T-helper 1 cell (primary cell): Measurements from ENCODE around the gene DLG2.

ENCODE experiments used
- DNase-seq, 5 donors: peaks; one replicate each; pipeline ENCODE4 v3.0.0-alpha.2; 2012 to 2020

Gene DLG2

DNA sequence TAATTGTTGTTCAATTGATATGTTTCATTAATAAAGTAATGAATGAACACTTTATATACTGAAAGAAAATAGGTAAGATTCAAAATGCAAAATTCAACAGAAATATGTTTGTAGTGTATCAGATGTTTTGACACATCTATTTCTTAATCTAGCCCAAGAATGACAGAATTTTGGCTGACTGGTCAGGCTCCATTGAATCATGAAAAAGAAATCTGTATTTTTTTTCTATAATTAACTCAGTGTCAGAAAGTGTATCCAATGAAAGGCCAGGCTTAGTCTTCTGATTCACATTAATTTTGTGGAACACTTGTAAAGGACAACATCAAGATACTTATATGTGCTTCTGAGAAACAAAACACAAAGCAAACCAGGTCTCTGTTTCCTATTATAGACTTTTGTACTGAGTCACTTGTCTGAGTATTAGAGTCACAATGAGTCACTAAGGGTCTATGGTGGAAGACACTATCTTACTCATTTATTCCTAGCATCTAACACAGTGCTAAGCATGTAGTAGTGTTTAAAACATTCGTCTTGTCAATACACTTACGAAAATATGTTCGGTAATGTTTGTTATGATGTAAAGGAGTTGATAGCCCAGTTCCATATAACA lies 2043.3 kb downstream of the DLG2 start:
- DNase-seq = peak in 1 of 5 donors; percentile 36

DNA sequence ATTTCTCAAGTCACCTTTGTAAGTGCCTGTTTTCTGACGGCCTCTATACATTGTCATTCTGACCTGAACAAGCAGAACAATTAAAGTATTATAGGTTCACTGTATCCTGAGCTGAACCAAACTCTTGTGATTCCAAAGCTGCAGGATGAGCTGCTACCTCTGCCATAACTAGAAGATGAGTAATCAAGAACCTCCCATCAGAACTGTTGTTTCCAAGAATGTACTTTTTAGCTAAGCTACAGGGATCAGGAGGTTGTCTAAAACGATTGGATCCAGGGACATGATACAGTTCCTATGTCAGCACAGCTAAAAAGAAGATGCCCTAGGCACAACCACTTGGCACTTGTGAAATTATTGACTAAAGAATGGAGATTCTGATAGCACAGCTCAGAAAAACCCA lies 2052.6 kb downstream of the DLG2 start:
- no peak for DNase-seq

DNA sequence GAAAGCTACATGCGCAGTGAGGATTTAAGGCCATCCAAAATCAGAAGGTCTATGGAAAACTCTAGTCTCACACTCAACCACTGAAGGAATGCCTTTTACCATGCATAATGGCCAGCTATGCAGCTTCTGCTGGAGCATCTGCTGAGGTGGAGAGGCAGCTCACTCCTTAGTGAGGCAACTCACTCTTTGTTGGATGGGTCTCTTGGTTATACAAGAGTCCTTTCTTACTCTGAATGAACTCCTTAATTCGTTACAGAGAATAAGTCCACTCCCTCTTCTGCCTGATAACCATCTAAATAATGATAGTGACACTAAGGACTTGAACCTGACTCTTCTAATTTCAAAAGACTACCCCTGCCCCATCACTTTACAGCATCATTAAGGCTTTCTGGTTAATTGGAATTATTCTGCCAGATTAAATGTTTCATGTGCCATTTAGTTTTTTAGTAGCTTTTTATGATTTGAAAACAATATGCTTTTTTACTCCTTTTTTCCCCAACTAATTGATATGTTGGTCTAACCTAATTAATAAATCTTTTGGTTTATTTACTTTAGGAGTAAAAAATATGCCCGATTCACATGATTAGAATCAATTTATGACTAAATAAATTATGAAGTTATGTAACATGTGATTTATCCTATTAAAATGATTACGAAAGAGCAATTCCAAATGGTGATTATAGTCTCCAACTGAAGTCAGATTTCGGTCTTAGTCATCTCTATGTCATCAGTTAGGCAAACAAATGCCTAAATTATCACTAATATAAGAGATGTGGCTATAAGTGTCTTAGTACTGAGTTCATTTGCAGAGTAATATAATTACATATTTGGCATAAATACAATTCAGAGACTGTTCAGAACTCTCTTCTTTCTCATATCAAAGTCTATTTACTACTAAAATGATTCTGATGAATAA lies 2054.3 kb downstream of the DLG2 start:
- no peak for DNase-seq

DNA sequence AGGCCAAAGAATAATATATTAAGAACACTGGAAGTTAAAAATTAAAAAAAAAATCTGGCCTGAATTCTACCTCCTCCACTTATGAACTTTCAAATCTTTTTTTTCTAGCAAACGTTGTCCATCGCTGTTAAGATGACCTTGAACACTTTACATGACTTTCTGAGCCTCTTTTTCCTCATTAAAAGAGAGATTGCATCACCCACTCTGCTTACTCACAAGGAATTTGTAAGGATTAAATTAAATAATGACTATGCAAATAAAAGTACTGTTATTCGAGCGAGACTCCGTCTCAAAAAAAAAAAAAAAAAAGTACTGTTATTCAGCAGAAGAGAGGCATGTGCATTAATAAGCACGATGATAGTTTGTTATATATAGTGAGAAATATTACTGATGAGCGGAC lies 2055.8 kb downstream of the DLG2 start:
- DNase-seq = no peak

DNA sequence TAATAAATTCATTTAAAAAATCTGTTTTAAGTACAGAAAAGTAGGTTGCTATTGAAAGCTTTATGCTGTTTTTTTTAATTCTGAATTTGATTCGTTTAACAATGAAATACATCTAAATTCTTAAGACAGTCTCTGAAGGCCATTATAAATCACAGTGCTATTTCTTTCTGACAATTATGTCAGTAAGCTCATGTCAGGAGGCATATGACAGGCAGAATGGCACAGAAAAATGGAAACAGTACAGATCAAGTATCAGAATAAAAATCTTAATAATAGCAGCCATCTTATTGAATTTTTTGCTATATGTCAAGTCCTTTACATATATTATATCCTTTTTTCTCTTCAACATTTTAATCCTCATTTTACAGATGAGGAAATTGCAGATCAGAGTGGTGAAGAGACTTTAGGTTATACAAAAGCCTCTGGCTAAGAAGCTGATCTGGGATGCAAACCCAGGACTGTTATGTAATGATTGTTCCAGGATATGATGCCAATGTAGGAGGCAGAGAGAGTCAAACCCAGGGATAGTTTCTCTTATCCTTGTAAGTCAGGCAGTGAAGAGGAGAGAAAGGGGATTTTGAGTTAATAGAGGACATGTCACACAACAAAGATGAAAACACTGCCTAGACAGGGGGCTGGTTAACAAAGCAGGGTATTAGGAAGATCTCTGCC lies 2057.9 kb downstream of the DLG2 start:
- no peak for DNase-seq

DNA sequence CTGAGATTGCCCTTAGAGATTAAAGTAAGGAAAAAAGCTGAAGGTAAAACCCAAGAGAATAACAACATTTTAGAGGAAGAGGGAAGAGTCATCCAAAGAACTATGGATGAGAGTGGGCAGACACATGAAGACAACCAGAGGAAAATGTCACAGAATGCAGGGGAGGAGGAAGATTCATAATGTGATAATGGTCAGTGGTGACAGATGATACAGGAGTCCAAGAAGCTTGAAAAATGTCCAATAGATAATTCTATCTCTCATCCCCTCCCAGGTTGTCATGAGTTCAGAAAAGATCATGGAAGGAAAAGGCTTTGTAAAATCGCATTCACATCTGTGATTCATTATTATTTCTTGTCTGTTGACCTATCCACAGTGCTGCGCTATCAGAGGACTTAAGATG lies 2058.6 kb downstream of the DLG2 start:
- no peak for DNase-seq

DNA sequence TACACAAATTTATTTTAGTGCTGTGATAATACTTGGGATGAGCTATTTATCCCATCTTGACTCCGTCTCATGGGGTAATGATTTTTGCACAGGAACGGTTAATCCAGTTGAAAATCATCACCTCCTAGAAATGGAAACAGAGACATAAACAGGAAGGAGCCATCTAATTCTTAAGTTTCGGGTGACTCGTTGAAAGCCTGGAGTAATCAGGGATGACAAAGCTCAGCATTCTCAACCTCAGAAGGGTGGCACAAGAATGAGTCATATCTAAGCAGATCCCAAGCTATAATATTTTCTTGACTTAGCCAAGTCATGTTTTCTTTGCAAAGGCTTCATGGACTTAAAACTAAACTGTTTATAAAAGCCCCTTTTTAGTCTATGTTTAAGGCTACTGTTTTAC lies 2060.2 kb downstream of the DLG2 start:
- DNase-seq = no peak

DNA sequence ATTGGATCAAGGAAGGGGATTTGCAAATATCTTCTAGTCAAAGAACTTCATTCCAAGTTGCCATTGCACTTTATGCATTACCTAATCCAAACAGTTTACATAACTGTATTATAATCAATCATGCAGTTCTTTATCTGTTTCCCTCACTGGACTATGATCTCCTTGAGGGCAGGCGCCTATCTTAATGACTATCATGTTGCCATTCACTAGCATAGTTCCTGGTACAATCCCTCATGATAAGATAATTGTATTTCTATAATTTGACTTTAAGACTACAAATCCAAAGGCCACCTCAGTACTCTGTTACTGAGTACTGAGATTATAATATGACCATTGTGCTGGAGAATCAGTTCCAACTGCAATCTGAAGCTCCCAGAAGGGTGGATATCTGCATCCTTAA lies 2062.3 kb downstream of the DLG2 start:
- DNase-seq = no peak

DNA sequence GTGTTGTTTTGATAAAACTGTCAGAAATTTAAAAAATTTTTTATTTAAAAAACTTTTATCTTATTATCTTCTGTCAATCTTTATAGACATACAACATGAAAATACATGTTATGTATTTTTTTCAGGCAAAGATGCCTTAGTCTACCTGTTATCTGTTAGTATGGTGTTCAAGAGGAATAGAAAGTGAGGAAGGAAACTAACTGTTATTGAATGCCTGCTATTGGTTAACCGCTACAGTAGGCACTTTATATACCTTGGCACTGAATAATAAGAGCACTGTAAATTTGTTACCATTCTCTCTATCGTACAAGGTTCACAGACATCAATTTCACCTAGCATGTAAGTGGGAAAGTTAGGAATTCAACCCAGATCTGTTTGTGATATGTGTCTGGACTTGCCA lies 2068.9 kb downstream of the DLG2 start:
- DNase-seq = no peak

DNA sequence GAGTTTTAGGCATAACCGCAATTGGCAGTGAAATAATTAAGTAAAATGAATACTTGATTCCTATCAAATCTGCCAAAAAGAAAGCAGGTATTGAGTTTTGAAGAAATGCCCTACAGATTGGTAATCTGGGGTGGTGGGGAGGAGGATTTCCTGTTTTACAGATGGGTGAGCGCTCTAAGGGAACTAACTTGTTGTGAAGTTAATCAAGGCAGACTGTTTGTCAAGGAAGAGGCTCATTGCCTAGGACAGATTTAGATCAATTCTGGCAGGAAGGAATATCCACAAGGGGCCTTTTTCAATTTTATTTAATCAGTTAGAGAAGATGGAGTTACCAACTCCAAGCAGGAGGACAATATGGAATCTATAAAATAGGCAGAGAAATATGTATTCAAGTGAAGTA lies 2069.5 kb downstream of the DLG2 start:
- DNase-seq = no peak

DNA sequence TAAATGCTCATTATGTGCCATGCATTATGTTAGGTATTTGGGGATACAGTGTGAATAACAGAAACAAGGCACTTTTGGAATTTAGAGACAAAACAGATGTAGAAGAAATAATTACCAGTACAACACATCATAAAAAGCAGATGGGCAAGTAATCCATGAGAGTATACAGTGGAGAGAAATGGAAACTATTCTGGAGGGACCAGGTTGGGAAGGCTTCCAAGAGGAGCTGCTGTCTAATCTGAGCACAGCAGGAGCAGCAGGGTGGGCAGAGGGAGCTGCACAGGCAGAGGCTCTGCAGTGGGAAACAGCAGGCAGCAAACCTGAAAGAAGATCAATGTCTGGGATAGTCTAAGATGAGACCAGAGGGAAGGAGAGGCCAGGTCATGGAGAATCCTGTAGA lies 2072.3 kb downstream of the DLG2 start:
- no peak for DNase-seq

DNA sequence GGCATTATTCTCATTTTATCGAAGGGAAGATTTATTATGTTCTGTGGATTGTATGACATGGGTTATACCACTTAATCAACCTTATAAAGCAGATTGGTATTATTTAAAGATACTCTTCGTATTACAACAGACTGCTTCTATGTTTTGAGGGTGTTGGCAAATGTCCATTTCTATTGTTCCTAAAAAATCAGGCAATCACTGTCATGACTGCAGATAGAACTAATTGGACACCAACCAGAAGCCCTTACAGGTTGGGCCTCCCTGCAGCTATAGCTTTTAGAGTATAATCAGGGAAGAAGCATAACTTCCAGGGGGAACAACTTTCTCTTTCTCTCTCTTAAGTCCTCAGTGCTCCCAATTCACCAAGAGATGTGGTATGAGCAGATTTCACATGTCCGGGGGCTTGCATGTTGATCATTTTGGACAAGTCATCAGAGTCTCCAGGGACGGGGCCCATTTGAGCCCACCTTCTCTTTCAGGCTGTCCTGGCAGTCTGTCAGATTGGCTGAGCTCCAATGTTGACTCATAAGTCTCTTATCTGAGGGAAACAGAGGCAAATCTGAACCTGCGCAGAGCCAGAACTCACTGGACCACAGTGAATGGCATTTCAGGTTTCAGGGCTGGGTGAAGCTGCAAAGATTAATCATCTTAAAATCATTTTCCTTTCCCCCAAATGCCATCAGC lies 2077.0 kb downstream of the DLG2 start:
- DNase-seq = no peak

DNA sequence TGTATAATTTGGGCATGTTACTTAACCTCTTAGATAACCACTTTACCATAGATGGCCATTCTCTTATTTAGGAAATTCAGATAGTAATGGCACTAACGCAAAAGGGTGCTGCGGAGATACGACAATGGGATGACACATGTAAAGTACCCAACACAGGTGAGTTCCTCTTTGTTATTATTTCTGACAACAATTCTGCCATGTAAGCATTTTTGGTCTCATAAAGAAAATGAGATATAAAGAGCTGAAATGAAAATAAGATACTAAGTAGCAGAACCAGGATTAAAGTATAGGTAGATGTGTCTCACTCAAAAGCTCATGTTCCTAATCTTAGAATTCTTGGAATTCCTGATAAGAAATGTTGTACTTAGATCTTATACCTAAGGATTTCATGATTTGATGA lies 2080.8 kb downstream of the DLG2 start:
- DNase-seq = no peak

DNA sequence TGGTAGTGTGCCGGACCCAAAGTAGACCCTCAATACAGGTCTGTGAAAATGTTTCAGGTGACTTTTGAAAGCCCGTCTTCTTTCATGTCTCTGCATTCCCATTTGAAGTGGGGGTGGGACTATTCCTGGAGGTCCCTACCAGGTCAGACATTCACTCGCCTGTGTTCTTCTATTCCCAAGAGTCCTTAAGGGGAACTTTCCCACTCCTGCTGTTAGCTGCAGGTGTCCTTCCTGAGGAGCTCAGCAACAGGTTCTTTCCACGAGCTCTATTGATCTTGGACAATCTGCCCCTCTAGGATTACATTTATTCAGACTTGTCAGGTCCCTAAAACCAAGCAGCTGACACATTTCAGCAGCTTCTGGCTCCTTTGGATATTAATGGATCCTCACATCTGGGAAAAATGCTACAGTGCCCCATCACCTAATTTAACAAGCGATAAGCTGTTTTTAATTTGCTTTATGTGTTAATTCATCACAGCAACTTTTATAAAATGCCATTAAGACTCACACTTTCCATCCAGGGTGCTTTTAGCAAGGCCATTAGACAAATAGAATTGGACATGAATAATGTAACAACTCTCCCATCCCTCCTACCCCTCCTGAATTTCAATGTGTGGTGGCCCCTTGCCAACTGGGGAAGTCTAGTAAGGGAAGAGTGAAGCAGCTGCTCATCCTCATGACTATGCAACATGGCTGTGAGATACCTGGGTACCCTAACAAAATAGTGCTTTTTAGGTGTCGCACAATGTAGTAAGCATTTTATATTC lies 2081.5 kb downstream of the DLG2 start:
- DNase-seq = no peak

DNA sequence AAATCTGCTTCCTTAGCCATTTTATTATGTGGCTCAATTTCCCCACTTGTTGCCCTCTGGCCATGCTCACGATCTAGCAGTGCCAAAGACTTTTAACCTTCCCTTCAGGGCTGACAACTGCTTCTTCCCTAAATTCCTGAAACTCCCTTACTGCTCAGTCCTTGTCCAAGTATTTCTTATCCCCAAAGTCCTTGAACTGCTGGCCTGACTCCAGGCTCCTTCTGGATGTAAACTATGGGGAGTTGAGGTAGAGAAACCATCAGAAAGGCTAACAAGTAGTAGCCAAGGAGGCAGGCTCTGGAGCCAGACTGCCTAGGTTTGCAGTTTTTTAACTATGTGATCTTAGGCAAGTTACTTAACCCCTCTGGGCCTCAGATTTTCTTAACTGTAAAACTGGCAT lies 2082.3 kb downstream of the DLG2 start:
- no peak for DNase-seq

DNA sequence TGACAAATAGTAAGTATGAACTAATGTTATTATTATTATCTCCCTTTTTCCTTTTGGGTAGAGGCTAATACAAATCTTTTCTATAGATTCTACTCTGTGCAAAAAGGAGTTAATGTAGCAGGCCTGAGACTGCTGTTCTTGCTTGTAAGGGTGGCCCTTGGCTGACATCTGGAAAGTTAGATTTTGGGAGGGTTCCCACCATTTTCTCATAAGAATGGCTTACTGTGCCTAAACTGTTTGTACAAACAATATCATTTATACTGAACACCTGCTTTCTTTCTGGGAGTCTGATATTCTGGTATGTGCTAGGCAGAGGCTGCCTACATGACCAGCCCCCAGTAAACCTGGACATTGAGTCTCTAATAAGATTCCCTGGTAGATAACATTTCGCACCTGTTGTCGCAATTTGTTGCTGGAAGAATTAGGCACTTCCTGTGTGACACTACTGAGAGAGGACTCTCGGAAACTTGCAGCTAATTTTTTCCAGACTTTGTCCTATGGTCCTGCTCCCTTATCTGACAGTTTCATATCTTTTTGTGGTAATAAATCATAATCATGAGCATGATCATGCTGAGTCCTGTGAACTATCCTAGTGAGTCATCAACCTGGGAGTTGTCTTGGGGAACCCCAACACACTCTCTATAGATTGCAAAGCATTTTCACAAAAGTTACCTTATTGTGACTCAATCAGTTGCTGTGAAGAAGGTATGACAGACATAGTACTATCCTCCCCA lies 2083.3 kb downstream of the DLG2 start:
- no peak for DNase-seq

DNA sequence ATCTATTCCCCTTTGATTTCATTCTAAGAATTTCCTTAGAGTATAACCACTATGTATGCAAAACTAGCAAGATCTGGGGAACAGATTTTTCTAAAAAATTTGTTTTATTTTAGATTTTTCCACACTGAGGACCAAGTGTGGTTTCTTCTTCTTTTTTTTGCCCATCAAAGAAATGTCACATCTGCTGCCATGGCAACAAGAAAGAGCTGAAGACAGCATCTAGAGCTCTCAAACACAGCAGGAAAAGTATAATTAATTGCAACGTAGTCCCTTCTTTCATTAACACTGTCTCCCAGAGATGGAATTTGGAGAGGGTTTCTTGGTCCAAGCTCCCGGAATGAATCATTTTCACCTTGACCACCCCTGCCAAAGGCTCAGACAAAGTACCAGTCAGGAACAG lies 2084.3 kb downstream of the DLG2 start:
- no peak for DNase-seq

DNA sequence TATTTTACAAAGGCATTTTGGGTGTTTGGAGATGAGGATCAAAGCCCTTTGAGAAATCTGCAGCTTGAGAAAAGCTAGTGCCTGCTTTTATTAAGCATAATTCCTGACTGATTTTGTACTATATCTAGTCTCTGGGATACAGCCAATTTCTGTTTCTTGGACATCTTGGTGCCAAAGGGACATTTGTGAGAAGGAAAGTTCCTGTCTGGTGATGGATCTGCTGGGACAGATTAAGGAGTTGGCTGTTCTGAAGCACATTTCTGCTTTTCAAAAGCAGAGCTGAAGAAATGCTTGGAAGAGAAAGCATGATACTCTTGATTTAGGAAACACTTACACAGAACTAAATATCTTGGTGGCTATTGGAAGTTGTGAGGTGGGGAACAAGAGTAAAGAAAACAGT lies 2086.4 kb downstream of the DLG2 start:
- no peak for DNase-seq

DNA sequence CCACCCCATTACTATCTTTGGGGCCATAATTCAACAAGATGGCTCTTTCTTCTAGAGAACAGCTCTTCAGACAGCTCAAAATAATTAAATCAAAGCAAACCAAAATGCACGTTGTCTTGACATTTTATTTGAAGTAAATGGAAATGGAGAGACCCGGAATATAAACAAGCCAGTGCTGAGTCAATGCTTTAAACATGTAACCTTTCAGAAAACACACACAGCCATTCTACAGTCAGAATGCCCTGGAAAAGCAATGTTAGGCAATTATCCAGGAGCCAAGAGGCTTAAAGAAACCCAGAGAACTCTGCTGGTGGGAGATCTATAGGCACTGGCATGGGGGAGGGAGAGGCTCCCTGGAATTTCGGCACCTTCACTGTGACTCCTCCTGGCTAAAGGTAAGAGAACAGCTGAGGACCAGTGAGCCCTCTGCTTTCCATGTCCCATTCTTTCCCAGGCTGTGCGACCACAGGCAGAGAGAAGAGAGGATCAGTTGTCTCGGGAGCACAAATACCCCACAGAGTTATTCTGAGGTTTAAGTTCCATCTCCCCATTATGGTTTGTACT lies 2086.9 kb downstream of the DLG2 start:
- no peak for DNase-seq

DNA sequence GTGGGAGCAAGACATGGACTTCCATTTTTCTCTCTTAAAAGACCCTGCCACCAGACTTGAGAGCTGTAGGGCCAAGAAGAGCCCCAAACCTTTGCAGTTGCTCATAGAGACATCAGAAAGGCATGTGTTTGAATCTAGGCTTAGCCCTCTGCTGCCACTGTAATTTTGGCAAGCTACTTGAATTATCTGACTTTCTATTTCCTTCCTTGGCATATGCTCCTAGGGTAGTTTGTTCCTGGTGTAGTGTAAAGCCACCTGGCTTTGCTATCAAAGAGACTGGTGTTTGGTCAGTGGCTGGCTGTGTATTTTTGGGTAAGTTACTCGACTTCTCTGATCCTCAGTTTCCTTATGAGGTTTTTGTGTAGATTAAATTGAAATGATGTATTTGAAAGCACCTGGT lies 2088.9 kb downstream of the DLG2 start:
- DNase-seq = no peak

DNA sequence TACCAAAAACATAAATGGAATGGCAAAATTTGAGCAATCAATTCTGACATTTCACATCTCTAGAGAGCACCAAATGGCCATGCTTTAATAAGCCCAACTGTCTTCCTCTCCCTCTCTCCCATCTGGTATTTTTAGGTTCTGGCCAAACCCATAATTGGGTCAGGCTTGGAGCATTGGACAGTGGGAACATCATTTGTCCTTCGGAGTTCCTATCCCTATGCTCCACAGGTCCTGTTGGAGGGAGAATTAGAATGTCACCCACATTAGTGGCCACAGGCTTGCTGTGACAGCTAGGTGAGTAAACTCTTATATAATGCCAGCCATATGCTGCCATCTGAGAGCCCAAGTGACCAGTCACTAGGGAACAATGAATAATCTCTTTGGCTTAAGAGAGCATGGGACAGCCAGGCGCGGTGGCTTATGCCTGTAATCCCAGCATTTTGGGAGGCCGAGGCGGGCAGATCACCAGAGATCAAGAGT lies 2090.0 kb downstream of the DLG2 start:
- DNase-seq = no peak
